PFSK-1 (cell line): ENCODE measurements around the gene C9orf50.

Experiments used
- FOXP2 ChIP-seq: optimal IDR thresholded peaks from 2 replicates; pipeline ENCODE3; 2011; ENCODE audit warnings: borderline replicate concordance, control low read depth, inconsistent platforms; ENCODE audit not compliant: insufficient read depth; ENCODE audit errors: extremely low read length, extremely low read depth
- POLR2AphosphoS5 ChIP-seq: IDR thresholded peaks from 2 replicates; pipeline ENCODE4 v1.6.1; 2012; ENCODE audit warnings: low read depth, mild to moderate bottlenecking, control low read depth, low read length, moderate library complexity
- SIN3A ChIP-seq: IDR thresholded peaks from 2 replicates; pipeline ENCODE4 v1.6.1; 2012; ENCODE audit warnings: mild to moderate bottlenecking, low read length, moderate library complexity, borderline replicate concordance; ENCODE audit not compliant: insufficient read depth
- TAF1 ChIP-seq: IDR thresholded peaks from 2 replicates; pipeline ENCODE4 v1.6.1; 2012; ENCODE audit warnings: low read length, control low read depth, borderline replicate concordance; ENCODE audit not compliant: insufficient read depth
- TF ChIP-seq, protein P1 (sequence below), 2 experiments: IDR thresholded peaks; 2 replicates each; pipeline versions ENCODE4 v1.6.1 to v1.8.0; 2011 to 2012; ENCODE audit warnings: low read depth in 2 of 2, low read length in 2 of 2, control low read depth in 1 of 2, inconsistent platforms in 1 of 2, mild to moderate bottlenecking in 1 of 2, moderate library complexity in 1 of 2; ENCODE audit not compliant: insufficient read depth in 1 of 2

The C9orf50 gene

DNA sequence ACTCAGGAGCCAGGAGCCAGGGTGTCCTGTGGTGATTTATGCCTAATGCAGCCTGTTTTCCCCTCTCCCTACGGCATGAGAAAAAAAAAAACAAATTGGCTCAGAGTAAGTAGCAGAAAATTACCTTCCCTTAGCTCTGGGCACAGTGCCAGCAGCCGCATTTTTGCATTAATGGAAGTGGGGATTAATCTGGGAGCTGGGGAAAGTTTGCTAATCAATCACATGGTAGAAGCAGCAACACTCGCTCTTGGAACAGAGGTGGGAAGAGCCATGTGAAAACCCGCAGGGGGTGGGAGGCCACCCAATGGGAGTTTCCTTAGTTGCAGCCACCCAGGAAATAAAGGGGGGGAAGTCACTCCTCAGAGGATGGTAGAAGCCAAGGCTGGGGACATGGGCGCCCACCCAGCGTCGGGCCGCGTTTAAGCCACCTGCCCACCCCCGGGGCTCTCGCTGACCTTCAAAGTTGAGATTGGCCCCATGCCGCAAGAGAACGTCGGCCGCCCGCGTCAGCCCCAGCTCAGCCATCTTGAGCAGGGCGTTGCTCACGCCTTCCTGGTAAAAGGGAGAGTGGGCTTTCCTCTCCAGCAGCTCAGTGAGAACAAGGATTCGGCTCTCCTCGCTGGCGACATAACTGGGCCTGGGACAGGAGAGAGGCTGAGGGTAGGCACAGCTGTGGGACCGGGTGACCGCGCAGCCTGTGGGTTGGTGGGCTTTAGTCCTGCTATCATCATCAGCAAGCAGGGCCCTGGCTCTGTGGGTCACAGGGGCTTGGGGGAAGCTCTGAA lies 19.4 kb upstream of the C9orf50 start:
- TF ChIP-seq, protein P1, sequence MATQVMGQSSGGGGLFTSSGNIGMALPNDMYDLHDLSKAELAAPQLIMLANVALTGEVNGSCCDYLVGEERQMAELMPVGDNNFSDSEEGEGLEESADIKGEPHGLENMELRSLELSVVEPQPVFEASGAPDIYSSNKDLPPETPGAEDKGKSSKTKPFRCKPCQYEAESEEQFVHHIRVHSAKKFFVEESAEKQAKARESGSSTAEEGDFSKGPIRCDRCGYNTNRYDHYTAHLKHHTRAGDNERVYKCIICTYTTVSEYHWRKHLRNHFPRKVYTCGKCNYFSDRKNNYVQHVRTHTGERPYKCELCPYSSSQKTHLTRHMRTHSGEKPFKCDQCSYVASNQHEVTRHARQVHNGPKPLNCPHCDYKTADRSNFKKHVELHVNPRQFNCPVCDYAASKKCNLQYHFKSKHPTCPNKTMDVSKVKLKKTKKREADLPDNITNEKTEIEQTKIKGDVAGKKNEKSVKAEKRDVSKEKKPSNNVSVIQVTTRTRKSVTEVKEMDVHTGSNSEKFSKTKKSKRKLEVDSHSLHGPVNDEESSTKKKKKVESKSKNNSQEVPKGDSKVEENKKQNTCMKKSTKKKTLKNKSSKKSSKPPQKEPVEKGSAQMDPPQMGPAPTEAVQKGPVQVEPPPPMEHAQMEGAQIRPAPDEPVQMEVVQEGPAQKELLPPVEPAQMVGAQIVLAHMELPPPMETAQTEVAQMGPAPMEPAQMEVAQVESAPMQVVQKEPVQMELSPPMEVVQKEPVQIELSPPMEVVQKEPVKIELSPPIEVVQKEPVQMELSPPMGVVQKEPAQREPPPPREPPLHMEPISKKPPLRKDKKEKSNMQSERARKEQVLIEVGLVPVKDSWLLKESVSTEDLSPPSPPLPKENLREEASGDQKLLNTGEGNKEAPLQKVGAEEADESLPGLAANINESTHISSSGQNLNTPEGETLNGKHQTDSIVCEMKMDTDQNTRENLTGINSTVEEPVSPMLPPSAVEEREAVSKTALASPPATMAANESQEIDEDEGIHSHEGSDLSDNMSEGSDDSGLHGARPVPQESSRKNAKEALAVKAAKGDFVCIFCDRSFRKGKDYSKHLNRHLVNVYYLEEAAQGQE (IDR thresholded peaks at IDR 0.05; ENCODE audit: insufficient read depth in 1 of 2, low read depth in 2 of 2, low read length in 2 of 2) = no peak
- TF ChIP-seq SIN3A = no peak
- no peak for TF ChIP-seq TAF1
- TF ChIP-seq FOXP2 = no peak
- TF ChIP-seq POLR2AphosphoS5 = no peak

DNA sequence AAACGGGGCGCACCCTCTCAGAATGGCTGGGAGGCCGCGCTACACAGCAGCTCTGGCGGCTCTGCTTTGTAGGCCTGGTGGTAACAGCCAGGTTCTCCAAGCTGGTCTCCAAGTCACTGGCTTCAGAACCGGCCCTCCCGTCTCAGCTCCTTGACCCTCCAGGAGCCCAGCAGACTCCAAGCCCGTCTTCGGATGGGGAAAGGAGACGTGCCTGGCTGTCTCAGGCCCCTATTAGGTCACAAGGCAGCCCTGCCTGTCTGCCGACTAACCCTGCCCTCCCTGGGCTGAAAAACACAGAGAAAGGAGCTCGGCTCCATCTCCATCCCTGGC lies 18.8 kb upstream of the C9orf50 start:
- TF ChIP-seq SIN3A = no peak
- no peak for TF ChIP-seq POLR2AphosphoS5
- no peak for TF ChIP-seq FOXP2
- TF ChIP-seq, protein P1 (IDR thresholded peaks at IDR 0.05; ENCODE audit: insufficient read depth in 1 of 2, low read depth in 2 of 2, low read length in 2 of 2) = no peak
- no peak for TF ChIP-seq TAF1

- no peak for TF ChIP-seq POLR2AphosphoS5
- TF ChIP-seq, protein P1 (IDR thresholded peaks at IDR 0.05; ENCODE audit: insufficient read depth in 1 of 2, low read depth in 2 of 2, low read length in 2 of 2) = no peak
- no peak for TF ChIP-seq TAF1
- TF ChIP-seq FOXP2 = no peak
- no peak for TF ChIP-seq SIN3A
Observed at GRCh38 chr9:129639034-129639630, 18.2 kb upstream of the C9orf50 start.

DNA sequence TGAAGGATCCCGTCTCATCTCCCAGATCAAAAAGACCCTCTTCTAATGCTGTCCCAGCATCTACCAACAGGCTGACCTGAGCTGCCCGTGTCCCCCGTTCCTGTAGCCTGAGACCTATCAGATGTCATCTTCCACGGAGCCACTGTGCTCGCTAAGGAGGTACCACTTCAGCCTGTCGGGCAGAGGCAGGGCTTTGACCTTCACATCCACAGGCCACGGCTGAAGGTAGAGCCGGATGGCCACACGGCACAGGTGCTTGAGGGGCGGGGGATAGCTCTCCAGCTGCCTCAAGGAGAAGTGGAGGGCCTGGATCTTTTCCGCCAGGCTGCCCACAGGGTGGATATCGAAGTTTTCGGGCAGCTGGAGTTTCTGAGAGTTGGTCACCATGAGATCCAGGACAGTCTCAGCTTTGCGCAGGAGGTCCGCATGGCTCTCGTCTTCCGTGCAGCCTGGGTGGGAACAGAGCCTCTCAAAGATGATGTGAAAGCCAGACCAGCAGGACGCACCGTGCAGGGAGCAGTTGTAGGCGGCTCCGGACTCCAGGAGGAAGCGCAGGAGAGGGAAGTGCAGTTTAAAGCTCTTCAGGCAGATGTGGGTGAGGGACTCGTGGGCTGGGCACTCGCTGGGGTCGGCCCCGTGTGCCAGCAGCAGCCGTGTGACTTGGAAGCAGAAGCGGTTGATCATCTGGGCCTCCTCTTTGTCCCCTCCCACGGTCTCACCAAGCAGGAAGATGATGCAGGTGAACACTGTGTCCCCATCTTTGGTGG lies 17.0 kb upstream of the C9orf50 start:
- TF ChIP-seq, protein P1 (IDR thresholded peaks at IDR 0.05; ENCODE audit: insufficient read depth in 1 of 2, low read depth in 2 of 2, low read length in 2 of 2) = no peak
- TF ChIP-seq TAF1 (no peak), FOXP2 (no peak), SIN3A (no peak), POLR2AphosphoS5 (no peak)
